ENCODE results near the gene DNAH3. TPM values are rescaled to one million over a fixed set of nuclear protein-coding genes. Genes with fewer than 3 reads are reported as not detected.

Gene DNAH3
- total RNA-seq, 1 experiment from 2014 or later: 0.15 TPM

- no peaks in the 10 kb centered on the region for H3K27me3 ChIP-seq (ENCODE audit: insufficient read depth, low read length)
- no peaks in the 10 kb centered on the region for H3K9me3 ChIP-seq (ENCODE audit: control insufficient read depth in 1 of 2, insufficient read depth in 1 of 2, low read depth in 1 of 2, low read length in 2 of 2)
- H3K36me3 ChIP-seq (ENCODE audit: control insufficient read depth in 1 of 2, insufficient read depth in 2 of 2, low read length in 2 of 2): peaks cover 9 to 21% of the 10 kb centered on the region in 2 experiments; a peak in 2 of 4 replicates
- no peak overlapping the region for H3K9ac ChIP-seq (ENCODE audit: low read length)
- CTCF ChIA-PET: no interaction called here
- no peak overlapping the region for H3K4me2 ChIP-seq (ENCODE audit: low read length)
- DNase-seq (ENCODE audit: low read depth, low spot score) (no peak), ATAC-seq (no peak)
- no peaks in the 10 kb centered on the region for H4K20me1 ChIP-seq (ENCODE audit: insufficient read depth)
- RAD21 ChIA-PET (ENCODE audit: low non-redundant PET in 1 of 2, low total read pairs in 2 of 2, uncharacterized antibody in 2 of 2, unreplicated experiment in 2 of 2): no interaction called here
- peaks cover 8 to 12% of the 10 kb centered on the region in 2 experiments; a peak in 3 of 4 replicates for H3K4me1 ChIP-seq (ENCODE audit: control insufficient read depth in 1 of 2, insufficient read depth in 2 of 2, low read length in 2 of 2)
- H2AFZ ChIP-seq (ENCODE audit: low read depth, low read length, poor library complexity, severe bottlenecking): no peak overlapping the region
- intact Hi-C loops (cut with micrococcal nuclease): no loop called here
- H3K9me2 ChIP-seq (ENCODE audit: insufficient read depth): no peaks in the 10 kb centered on the region
- no peak for TF ChIP-seq ELF1 (IDR thresholded peaks at IDR 0.05; ENCODE audit: borderline replicate concordance, low read depth)
- TF ChIP-seq SRF (IDR thresholded peaks at IDR 0.05; ENCODE audit: low read depth): no peak
- no peak for TF ChIP-seq POLR2A (IDR thresholded peaks at IDR 0.05; ENCODE audit: borderline replicate concordance, extremely low read depth, insufficient read depth, insufficient read length)
- TF ChIP-seq TCF7L2 (IDR thresholded peaks at IDR 0.05; ENCODE audit: borderline replicate concordance, extremely low read depth, insufficient read depth, insufficient read length): no peak
- no peak for TF ChIP-seq JUND (IDR thresholded peaks at IDR 0.05)
- no peak for TF ChIP-seq ZFX (IDR thresholded peaks at IDR 0.05)
- no peak for TF ChIP-seq ZNF274 (IDR thresholded peaks at IDR 0.05; ENCODE audit: low read depth, low read length)
- no peak for TF ChIP-seq FOSL1 (IDR thresholded peaks at IDR 0.05; ENCODE audit: low read depth)
- no peak for TF ChIP-seq SIN3A (IDR thresholded peaks at IDR 0.05; ENCODE audit: low read depth)
- TF ChIP-seq EZH2phosphoT487 (IDR thresholded peaks at IDR 0.05; ENCODE audit: borderline replicate concordance): no peak
- no peak for TF ChIP-seq CEBPB (IDR thresholded peaks at IDR 0.05; ENCODE audit: low read depth)
- TF ChIP-seq EGR1 (IDR thresholded peaks at IDR 0.05; ENCODE audit: low read depth): no peak
- no peak for TF ChIP-seq SP1 (IDR thresholded peaks at IDR 0.05; ENCODE audit: low read depth)
- no peak for TF ChIP-seq POLR2AphosphoS5 (IDR thresholded peaks at IDR 0.05; ENCODE audit: low read depth, low read length)
- TF ChIP-seq, protein P1, sequence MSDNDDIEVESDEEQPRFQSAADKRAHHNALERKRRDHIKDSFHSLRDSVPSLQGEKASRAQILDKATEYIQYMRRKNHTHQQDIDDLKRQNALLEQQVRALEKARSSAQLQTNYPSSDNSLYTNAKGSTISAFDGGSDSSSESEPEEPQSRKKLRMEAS (IDR thresholded peaks at IDR 0.05): no peak
- no peak for TF ChIP-seq CBX3 (IDR thresholded peaks at IDR 0.05; ENCODE audit: low read depth)
- TF ChIP-seq RAD21 (IDR thresholded peaks at IDR 0.05; ENCODE audit: low read depth): no peak
- H3K27ac ChIP-seq (ENCODE audit: low read depth, low read length): no peak overlapping the region
- BruUV-seq (replicated peaks): no TSS peak
- POLR2A ChIA-PET: no interaction called here
- no peak overlapping the region for H3K4me3 ChIP-seq (replicated peaks in 1 of 2; ENCODE audit: low read depth in 1 of 2, low read length in 2 of 2)
- H3K79me2 ChIP-seq (ENCODE audit: insufficient read depth, low read length): no peaks in the 10 kb centered on the region
These were observed 33.3 kb upstream of the DNAH3 start for GRCh38 chr16:21183995-21184394.
